ENCODE results near the gene ATP4B. TPM values are rescaled to one million over a fixed set of nuclear protein-coding genes. Genes with fewer than 3 reads are reported as not detected.

Gene ATP4B
- total and polyA plus RNA-seq, 2 experiments from 2014 or later, result not detected

GRCh38 chr13:113669755-113670341, 11.8 kb upstream of the ATP4B start:
- TF ChIP-seq EZH2phosphoT487 (IDR thresholded peaks at IDR 0.05; ENCODE audit: insufficient read depth, low read depth) (no peak), EZH2 (IDR thresholded peaks at IDR 0.05; ENCODE audit: insufficient read depth, poor library complexity, severe bottlenecking) (no peak)
- Histone ChIP-seq H3K4me1 (ENCODE audit: insufficient read depth) (no peaks in the 10 kb centered on the region), H3K9ac (no peak overlapping the region), H3K27me3 (replicated peaks; ENCODE audit: insufficient read depth) (no peaks in the 10 kb centered on the region; the same call in 1 of the 2 replicates), H3K36me3 (ENCODE audit: low read depth) (no peaks in the 10 kb centered on the region), H2AFZ (no peak overlapping the region), H3K4me3 (no peak overlapping the region), H3K79me2 (ENCODE audit: insufficient read depth) (no peaks in the 10 kb centered on the region), H3K4me2 (ENCODE audit: unreplicated experiment) (no peak overlapping the region), H4K20me1 (ENCODE audit: insufficient read depth) (no peaks in the 10 kb centered on the region), H3K27ac (no peak overlapping the region), H3F3A (ENCODE audit: insufficient read depth) (no peaks in the 10 kb centered on the region; the same call in 1 of the 2 replicates), H3K9me3 (ENCODE audit: low read depth) (no peaks in the 10 kb centered on the region), H3K9me2 (ENCODE audit: insufficient read depth) (no peaks in the 10 kb centered on the region)
- WGBS, 2 experiments (ENCODE audit: low coverage in 1 of 2, low lambda C conversion rate in 2 of 2, missing lambda C conversion rate in 2 of 2), result 74 to 77% methylated on average over 21 of the region's 21 CpGs
- in situ Hi-C loops (cut with MboI), result no loop called here
- DNase-seq, result no peak

- H2AFZ ChIP-seq, result no peak overlapping the region
- H3K9me2 ChIP-seq (ENCODE audit: insufficient read depth), result no peaks in the 10 kb centered on the region
- H3K79me2 ChIP-seq (ENCODE audit: insufficient read depth), result no peaks in the 10 kb centered on the region
- no peaks in the 10 kb centered on the region for H3K9me3 ChIP-seq (ENCODE audit: low read depth)
- DNase-seq, result no peak
- H3K9ac ChIP-seq, result no peak overlapping the region
- in situ Hi-C loops (cut with MboI), result no loop called here
- 60 to 64% methylated on average over 13 of the region's 13 CpGs for WGBS, 2 experiments (ENCODE audit: low coverage in 1 of 2, low lambda C conversion rate in 2 of 2, missing lambda C conversion rate in 2 of 2)
- no peaks in the 10 kb centered on the region for H3K36me3 ChIP-seq (ENCODE audit: low read depth)
- H4K20me1 ChIP-seq (ENCODE audit: insufficient read depth), result no peaks in the 10 kb centered on the region
- TF ChIP-seq EZH2 (IDR thresholded peaks at IDR 0.05; ENCODE audit: insufficient read depth, poor library complexity, severe bottlenecking) (no peak), EZH2phosphoT487 (IDR thresholded peaks at IDR 0.05; ENCODE audit: insufficient read depth, low read depth) (no peak)
- H3K4me1 ChIP-seq (ENCODE audit: insufficient read depth), result no peaks in the 10 kb centered on the region
- peaks cover 3% of the 10 kb centered on the region for H3K27me3 ChIP-seq (replicated peaks; ENCODE audit: insufficient read depth)
- no peaks in the 10 kb centered on the region; the same call in 1 of the 2 replicates for H3F3A ChIP-seq (ENCODE audit: insufficient read depth)
- no peak overlapping the region for H3K27ac ChIP-seq
- no peak overlapping the region for H3K4me3 ChIP-seq
- no peak overlapping the region for H3K4me2 ChIP-seq (ENCODE audit: unreplicated experiment)
Measured at GRCh38 chr13:113669231-113669754, 11.3 kb upstream of the ATP4B start.

- Histone ChIP-seq H3K27me3 (replicated peaks; ENCODE audit: insufficient read depth) (peaks cover 6% of the 10 kb centered on the region), H2AFZ (no peak overlapping the region), H3F3A (ENCODE audit: insufficient read depth) (no peaks in the 10 kb centered on the region; the same call in 1 of the 2 replicates), H3K4me3 (no peak overlapping the region), H4K20me1 (ENCODE audit: insufficient read depth) (no peaks in the 10 kb centered on the region), H3K9me2 (ENCODE audit: insufficient read depth) (no peaks in the 10 kb centered on the region), H3K79me2 (ENCODE audit: insufficient read depth) (no peaks in the 10 kb centered on the region), H3K9me3 (ENCODE audit: low read depth) (no peaks in the 10 kb centered on the region), H3K9ac (no peak overlapping the region), H3K36me3 (ENCODE audit: low read depth) (no peaks in the 10 kb centered on the region), H3K4me1 (ENCODE audit: insufficient read depth) (no peaks in the 10 kb centered on the region), H3K4me2 (ENCODE audit: unreplicated experiment) (no peak overlapping the region), H3K27ac (no peak overlapping the region)
- WGBS, 2 experiments (ENCODE audit: low coverage in 1 of 2, low lambda C conversion rate in 2 of 2, missing lambda C conversion rate in 2 of 2), result 56 to 62% methylated on average over 24 of the region's 24 CpGs
- no peak for DNase-seq
- TF ChIP-seq EZH2phosphoT487 (IDR thresholded peaks at IDR 0.05; ENCODE audit: insufficient read depth, low read depth), result no peak
- TF ChIP-seq EZH2 (IDR thresholded peaks at IDR 0.05; ENCODE audit: insufficient read depth, poor library complexity, severe bottlenecking), result no peak
- in situ Hi-C loops (cut with MboI), result no loop called here
Measured at GRCh38 chr13:113668491-113668971, 10.5 kb upstream of the ATP4B start.

- no peak overlapping the region for H3K27ac ChIP-seq
- no peak overlapping the region for H3K9ac ChIP-seq
- 79 to 81% methylated on average over 28 to 29 of the region's 29 CpGs for WGBS, 2 experiments (ENCODE audit: low coverage in 1 of 2, low lambda C conversion rate in 2 of 2, missing lambda C conversion rate in 2 of 2)
- no peaks in the 10 kb centered on the region for H4K20me1 ChIP-seq (ENCODE audit: insufficient read depth)
- no peaks in the 10 kb centered on the region for H3K9me3 ChIP-seq (ENCODE audit: low read depth)
- in situ Hi-C loops (cut with MboI), result no loop called here
- H3K4me3 ChIP-seq, result no peak overlapping the region
- TF ChIP-seq EZH2 (IDR thresholded peaks at IDR 0.05; ENCODE audit: insufficient read depth, poor library complexity, severe bottlenecking) (no peak), EZH2phosphoT487 (IDR thresholded peaks at IDR 0.05; ENCODE audit: insufficient read depth, low read depth) (no peak)
- no peaks in the 10 kb centered on the region; the same call in 1 of the 2 replicates for H3F3A ChIP-seq (ENCODE audit: insufficient read depth)
- H3K36me3 ChIP-seq (ENCODE audit: low read depth), result no peaks in the 10 kb centered on the region
- no peaks in the 10 kb centered on the region for H3K4me1 ChIP-seq (ENCODE audit: insufficient read depth)
- no peaks in the 10 kb centered on the region for H3K79me2 ChIP-seq (ENCODE audit: insufficient read depth)
- no peaks in the 10 kb centered on the region for H3K9me2 ChIP-seq (ENCODE audit: insufficient read depth)
- DNase-seq, result no peak
- H3K27me3 ChIP-seq (replicated peaks; ENCODE audit: insufficient read depth), result peaks cover 8% of the 10 kb centered on the region
- H2AFZ ChIP-seq, result no peak overlapping the region
- no peak overlapping the region for H3K4me2 ChIP-seq (ENCODE audit: unreplicated experiment)
Measured at GRCh38 chr13:113667771-113668490, 9.9 kb upstream of the ATP4B start.

Measured in GM23248 (cell line).